HepG2 (cell line): ENCODE measurements around the gene DUOXA2.

Experiments used
- ATF3 ChIP-seq: sonication (generic); formaldehyde crosslinking; IDR thresholded peaks from 2 replicates; pipeline ENCODE4 v1.4.0; 2020; ENCODE audit warnings: missing genetic modification reagents
- CBX5 ChIP-seq: sonication (generic); formaldehyde crosslinking; IDR thresholded peaks from 2 replicates; pipeline ENCODE4 v1.4.0; 2020; ENCODE audit warnings: missing genetic modification reagents, borderline replicate concordance
- DMTF1 ChIP-seq: sonication (generic); formaldehyde crosslinking; IDR thresholded peaks from 2 replicates; pipeline ENCODE4 v1.4.0; 2020; ENCODE audit warnings: mild to moderate bottlenecking, missing genetic modification reagents
- EP300 ChIP-seq, 3 experiments: sonication (generic) in 1 of 3; formaldehyde crosslinking in 1 of 3; IDR thresholded peaks; 2 replicates each; pipeline versions ENCODE4 v1.5.1 to v1.6.1; 2011 to 2020; ENCODE audit warnings: low read depth in 2 of 3, low read length in 2 of 3, borderline replicate concordance in 1 of 3, improper control_type of control experiment in 1 of 3, mild to moderate bottlenecking in 1 of 3, missing genetic modification reagents in 1 of 3, moderate library complexity in 1 of 3
- KAT8 ChIP-seq: IDR thresholded peaks from 2 replicates; pipeline ENCODE4 v1.6.1; 2016; ENCODE audit warnings: missing genetic modification reagents, missing compliant biosample characterization
- MEIS2 ChIP-seq: sonication (generic); formaldehyde crosslinking; IDR thresholded peaks from 2 replicates; pipeline ENCODE4 v1.9.0; 2021; ENCODE audit warnings: mild to moderate bottlenecking, missing genetic modification reagents
- POLR2AphosphoS5 ChIP-seq: IDR thresholded peaks from 2 replicates; pipeline ENCODE4 v1.6.1; 2012; ENCODE audit warnings: low read depth, low read length
- ZNF3 ChIP-seq: IDR thresholded peaks from 2 replicates; pipeline ENCODE4 v1.7.0; 2017; ENCODE audit warnings: inconsistent platforms
- ZNF597 ChIP-seq: sonication (generic); formaldehyde crosslinking; IDR thresholded peaks from 2 replicates; pipeline ENCODE4 v1.5.0; 2020; ENCODE audit warnings: missing genetic modification reagents
- ZSCAN12 ChIP-seq: sonication (generic); formaldehyde crosslinking; IDR thresholded peaks from 2 replicates; pipeline ENCODE4 v1.9.0; 2021; ENCODE audit warnings: mild to moderate bottlenecking, missing genetic modification reagents
- TF ChIP-seq, protein P1 (sequence below): sonication (generic); formaldehyde crosslinking; IDR thresholded peaks from 2 replicates; pipeline ENCODE4 v1.5.0; 2020; ENCODE audit warnings: mild to moderate bottlenecking, missing genetic modification reagents, moderate library complexity
- TF ChIP-seq, protein P2 (sequence below): sonication (generic); formaldehyde crosslinking; IDR thresholded peaks from 2 replicates; pipeline ENCODE4 v1.5.1; 2020; ENCODE audit warnings: mild to moderate bottlenecking, missing genetic modification reagents, moderate library complexity

DNA sequence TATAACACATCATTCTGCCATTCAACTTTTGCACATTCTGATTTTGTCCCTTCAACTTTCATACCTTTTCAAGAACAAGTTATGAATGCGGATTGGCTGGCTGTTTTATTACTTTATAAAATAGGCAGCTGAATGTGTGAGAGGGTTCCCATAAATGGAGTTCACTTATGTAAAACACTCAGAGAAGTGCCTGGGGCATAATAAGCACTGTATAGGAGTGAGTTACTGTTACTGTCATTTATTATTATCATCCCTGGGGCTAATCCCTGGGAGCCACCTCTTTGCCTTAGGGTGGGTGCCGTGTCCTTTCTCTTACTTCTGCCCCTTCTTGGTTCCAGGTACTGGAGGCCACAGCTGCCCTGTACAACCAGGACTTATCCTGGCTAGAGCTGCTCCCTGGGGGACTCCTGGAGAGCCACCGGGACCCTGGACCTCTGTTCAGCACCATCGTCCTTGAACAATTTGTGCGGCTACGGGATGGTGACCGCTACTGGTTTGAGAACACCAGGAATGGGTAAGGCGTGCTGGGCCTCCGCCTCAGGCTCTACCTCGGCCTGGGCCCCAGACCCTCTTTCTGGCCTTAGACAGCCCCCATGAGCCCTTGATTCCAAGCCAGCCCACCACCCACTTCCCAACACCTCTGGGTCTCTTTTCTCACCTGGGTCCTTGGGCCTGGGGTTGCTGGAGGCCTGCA lies 26.6 kb downstream of the DUOXA2 start:
- TF ChIP-seq ZNF3 (CRISPR knock-in tag) (no peak), ZNF597 (CRISPR knock-in tag) (no peak), ATF3 (no peak), POLR2AphosphoS5 (no peak), MEIS2 (no peak), DMTF1 (CRISPR knock-in tag) (no peak), EP300 (IDR thresholded peaks at IDR 0.05; ENCODE audit: low read depth in 2 of 2, low read length in 2 of 2) (no peak), EP300 (CRISPR knock-in tag; IDR thresholded peaks at IDR 0.05; ENCODE audit: borderline replicate concordance) (no peak), CBX5 (CRISPR knock-in tag) (no peak), ZSCAN12 (CRISPR knock-in tag) (no peak), KAT8 (CRISPR knock-in tag) (no peak)
- TF ChIP-seq, protein P1, sequence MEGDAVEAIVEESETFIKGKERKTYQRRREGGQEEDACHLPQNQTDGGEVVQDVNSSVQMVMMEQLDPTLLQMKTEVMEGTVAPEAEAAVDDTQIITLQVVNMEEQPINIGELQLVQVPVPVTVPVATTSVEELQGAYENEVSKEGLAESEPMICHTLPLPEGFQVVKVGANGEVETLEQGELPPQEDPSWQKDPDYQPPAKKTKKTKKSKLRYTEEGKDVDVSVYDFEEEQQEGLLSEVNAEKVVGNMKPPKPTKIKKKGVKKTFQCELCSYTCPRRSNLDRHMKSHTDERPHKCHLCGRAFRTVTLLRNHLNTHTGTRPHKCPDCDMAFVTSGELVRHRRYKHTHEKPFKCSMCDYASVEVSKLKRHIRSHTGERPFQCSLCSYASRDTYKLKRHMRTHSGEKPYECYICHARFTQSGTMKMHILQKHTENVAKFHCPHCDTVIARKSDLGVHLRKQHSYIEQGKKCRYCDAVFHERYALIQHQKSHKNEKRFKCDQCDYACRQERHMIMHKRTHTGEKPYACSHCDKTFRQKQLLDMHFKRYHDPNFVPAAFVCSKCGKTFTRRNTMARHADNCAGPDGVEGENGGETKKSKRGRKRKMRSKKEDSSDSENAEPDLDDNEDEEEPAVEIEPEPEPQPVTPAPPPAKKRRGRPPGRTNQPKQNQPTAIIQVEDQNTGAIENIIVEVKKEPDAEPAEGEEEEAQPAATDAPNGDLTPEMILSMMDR (CRISPR knock-in tag): no peak
- TF ChIP-seq, protein P2, sequence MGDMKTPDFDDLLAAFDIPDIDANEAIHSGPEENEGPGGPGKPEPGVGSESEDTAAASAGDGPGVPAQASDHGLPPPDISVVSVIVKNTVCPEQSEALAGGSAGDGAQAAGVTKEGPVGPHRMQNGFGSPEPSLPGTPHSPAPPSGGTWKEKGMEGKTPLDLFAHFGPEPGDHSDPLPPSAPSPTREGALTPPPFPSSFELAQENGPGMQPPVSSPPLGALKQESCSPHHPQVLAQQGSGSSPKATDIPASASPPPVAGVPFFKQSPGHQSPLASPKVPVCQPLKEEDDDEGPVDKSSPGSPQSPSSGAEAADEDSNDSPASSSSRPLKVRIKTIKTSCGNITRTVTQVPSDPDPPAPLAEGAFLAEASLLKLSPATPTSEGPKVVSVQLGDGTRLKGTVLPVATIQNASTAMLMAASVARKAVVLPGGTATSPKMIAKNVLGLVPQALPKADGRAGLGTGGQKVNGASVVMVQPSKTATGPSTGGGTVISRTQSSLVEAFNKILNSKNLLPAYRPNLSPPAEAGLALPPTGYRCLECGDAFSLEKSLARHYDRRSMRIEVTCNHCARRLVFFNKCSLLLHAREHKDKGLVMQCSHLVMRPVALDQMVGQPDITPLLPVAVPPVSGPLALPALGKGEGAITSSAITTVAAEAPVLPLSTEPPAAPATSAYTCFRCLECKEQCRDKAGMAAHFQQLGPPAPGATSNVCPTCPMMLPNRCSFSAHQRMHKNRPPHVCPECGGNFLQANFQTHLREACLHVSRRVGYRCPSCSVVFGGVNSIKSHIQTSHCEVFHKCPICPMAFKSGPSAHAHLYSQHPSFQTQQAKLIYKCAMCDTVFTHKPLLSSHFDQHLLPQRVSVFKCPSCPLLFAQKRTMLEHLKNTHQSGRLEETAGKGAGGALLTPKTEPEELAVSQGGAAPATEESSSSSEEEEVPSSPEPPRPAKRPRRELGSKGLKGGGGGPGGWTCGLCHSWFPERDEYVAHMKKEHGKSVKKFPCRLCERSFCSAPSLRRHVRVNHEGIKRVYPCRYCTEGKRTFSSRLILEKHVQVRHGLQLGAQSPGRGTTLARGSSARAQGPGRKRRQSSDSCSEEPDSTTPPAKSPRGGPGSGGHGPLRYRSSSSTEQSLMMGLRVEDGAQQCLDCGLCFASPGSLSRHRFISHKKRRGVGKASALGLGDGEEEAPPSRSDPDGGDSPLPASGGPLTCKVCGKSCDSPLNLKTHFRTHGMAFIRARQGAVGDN: no peak
